ENCODE data around the gene DDX31. TPM values are rescaled to one million over a fixed set of nuclear protein-coding genes. Genes with fewer than 3 reads are reported as not detected.
"Not testable (repeated sequence)": the region's sequence is repeated elsewhere in the genome, so short reads cannot be mapped to it uniquely, and the experiment has no call there.

DDX31 gene
- total and polyA plus RNA-seq, 9 donors, result 8.3 to 13.2 (median 9.0) TPM

- H3K27me3 ChIP-seq (ENCODE audit: control insufficient read depth, insufficient read depth, low read length), result peaks cover 45% of the 10 kb centered on the region
- 21% methylated on average over 5 of the region's 8 CpGs for WGBS (ENCODE audit: insufficient coverage)
- H3K4me3 ChIP-seq (ENCODE audit: low read length), result no peak overlapping the region
- no peak overlapping the region for H3K27ac ChIP-seq (ENCODE audit: low read length)
- no peaks in the 10 kb centered on the region for H3K4me1 ChIP-seq (ENCODE audit: control insufficient read depth, insufficient read depth, low read length)
- no peaks in the 10 kb centered on the region for H3K36me3 ChIP-seq (ENCODE audit: control insufficient read depth, insufficient read depth, low read length)
- no peaks in the 10 kb centered on the region for H3K9me3 ChIP-seq (replicated peaks; ENCODE audit: control insufficient read depth, low read depth, low read length)
- DNase-seq, result no peak
These were observed 96.9 kb downstream of the DDX31 start for GRCh38 chr9:132572921-132573320.

DNA sequence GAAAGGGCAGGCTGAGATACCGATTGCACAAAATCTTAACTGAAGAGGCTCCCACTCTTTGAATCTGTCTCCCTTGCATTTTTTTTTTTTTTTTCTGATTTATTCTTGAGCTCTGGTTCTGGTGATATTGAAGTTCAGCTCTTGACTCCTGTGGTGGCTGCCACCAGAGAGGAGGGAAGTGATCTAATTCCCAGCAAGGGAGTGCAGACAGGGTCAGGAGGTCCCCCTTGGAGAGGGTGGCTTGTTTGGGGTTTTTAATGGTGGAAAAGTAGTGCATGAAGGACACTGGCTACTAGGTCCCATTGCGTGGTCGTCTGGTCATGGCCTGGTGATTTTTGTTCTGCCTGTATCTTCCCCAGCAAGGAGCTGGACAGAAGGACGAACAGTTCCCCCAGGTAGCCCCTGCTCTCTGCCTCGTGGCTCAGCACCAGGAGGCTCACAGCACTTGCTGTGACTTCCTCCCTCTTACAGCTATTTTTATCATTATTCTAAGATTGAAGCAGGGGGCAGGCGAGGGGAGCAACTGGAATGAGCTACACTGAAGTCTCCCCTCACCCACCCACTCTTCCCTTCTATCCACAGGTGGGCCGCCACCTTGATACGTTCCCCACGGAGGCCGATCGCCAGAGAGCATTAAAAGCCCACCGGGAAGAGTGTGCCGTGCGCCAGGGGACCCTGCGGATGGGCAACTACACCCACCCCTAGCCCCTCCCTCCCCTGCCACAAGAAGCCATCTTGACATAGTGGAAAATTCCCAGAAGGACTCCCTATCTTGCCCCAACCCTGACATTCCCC, 97.8 kb downstream of the DDX31 start:
- no peak overlapping the region for H3K4me3 ChIP-seq (ENCODE audit: low read length)
- H3K27me3 ChIP-seq (ENCODE audit: control insufficient read depth, insufficient read depth, low read length), result peaks cover 36% of the 10 kb centered on the region
- no peak overlapping the region for H3K27ac ChIP-seq (ENCODE audit: low read length)
- WGBS (ENCODE audit: insufficient coverage), result 64% methylated on average over 13 of the region's 15 CpGs
- H3K4me1 ChIP-seq (ENCODE audit: control insufficient read depth, insufficient read depth, low read length), result no peaks in the 10 kb centered on the region
- no peaks in the 10 kb centered on the region for H3K36me3 ChIP-seq (ENCODE audit: control insufficient read depth, insufficient read depth, low read length)
- DNase-seq, result no peak
- H3K9me3 ChIP-seq (replicated peaks; ENCODE audit: control insufficient read depth, low read depth, low read length), result no peaks in the 10 kb centered on the region

GRCh38 chr9:132568787-132569186, 101.0 kb downstream of the DDX31 start:
- H3K4me1 ChIP-seq (ENCODE audit: control insufficient read depth, insufficient read depth, low read length); H3K27ac ChIP-seq (ENCODE audit: low read length); H3K9me3 ChIP-seq (replicated peaks; ENCODE audit: control insufficient read depth, low read depth, low read length); DNase-seq; H3K36me3 ChIP-seq (ENCODE audit: control insufficient read depth, insufficient read depth, low read length); H3K4me3 ChIP-seq (ENCODE audit: low read length): not testable (repeated sequence)
- no CpG with 5 or more reads among the region's 2 CpGs for WGBS (ENCODE audit: insufficient coverage)
- H3K27me3 ChIP-seq (ENCODE audit: control insufficient read depth, insufficient read depth, low read length), result peaks cover 17% of the 10 kb centered on the region

DNA sequence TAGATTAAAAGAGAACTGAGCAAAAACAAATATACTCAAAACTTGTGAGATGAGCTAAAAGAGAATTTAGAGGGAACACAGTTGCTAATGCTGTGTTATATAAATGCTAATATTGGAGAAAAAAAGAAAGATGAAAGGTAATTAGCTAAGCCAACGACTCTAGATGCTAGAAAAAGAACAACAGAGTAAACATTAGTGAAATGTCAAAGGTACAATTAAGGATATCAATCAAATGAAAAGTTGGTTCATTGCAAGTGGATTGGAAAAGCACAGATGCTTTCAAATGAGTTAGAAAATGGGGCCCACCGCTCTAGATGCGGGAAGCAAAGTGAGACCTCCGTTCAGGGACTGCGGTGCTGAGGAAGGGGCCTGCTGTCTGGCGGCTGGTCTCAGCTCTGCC, 105.3 kb downstream of the DDX31 start:
- peaks cover 35% of the 10 kb centered on the region for H3K27me3 ChIP-seq (ENCODE audit: control insufficient read depth, insufficient read depth, low read length)

DNA sequence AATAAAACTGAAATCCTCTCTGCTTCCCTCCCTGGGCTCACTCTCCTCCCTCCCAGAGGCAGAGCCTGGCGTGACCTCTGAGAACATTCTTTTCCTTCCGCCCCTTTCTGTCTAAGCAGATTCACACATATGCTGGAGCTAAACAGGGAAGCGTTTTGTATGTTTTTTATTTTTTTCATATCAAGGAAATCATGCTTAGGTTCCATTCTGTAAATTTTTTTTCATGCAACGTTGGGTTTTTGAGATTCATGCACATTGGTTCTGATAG, 107.5 kb downstream of the DDX31 start:
- Histone ChIP-seq H3K9me3 (replicated peaks; ENCODE audit: control insufficient read depth, low read depth, low read length) (no peaks in the 10 kb centered on the region), H3K36me3 (ENCODE audit: control insufficient read depth, insufficient read depth, low read length) (no peaks in the 10 kb centered on the region), H3K4me1 (ENCODE audit: control insufficient read depth, insufficient read depth, low read length) (peaks cover 18% of the 10 kb centered on the region), H3K27ac (ENCODE audit: low read length) (no peak overlapping the region), H3K4me3 (ENCODE audit: low read length) (no peak overlapping the region), H3K27me3 (ENCODE audit: control insufficient read depth, insufficient read depth, low read length) (peaks cover 41% of the 10 kb centered on the region)
- no CpG with 5 or more reads among the region's 4 CpGs for WGBS (ENCODE audit: insufficient coverage)
- DNase-seq, result no peak

More for the DNA sequence above, 105.3 kb downstream of the DDX31 start:
- H3K9me3 ChIP-seq (replicated peaks; ENCODE audit: control insufficient read depth, low read depth, low read length), result no peaks in the 10 kb centered on the region
- H3K4me3 ChIP-seq (ENCODE audit: low read length), result no peak overlapping the region
- no peaks in the 10 kb centered on the region for H3K36me3 ChIP-seq (ENCODE audit: control insufficient read depth, insufficient read depth, low read length)
- peaks cover 18% of the 10 kb centered on the region for H3K4me1 ChIP-seq (ENCODE audit: control insufficient read depth, insufficient read depth, low read length)
- WGBS (ENCODE audit: insufficient coverage), result 61% methylated on average over 5 of the region's 6 CpGs
- no peak overlapping the region for H3K27ac ChIP-seq (ENCODE audit: low read length)
- DNase-seq, result no peak

- Histone ChIP-seq H3K27ac (ENCODE audit: low read length) (no peak overlapping the region), H3K9me3 (replicated peaks; ENCODE audit: control insufficient read depth, low read depth, low read length) (no peaks in the 10 kb centered on the region), H3K27me3 (ENCODE audit: control insufficient read depth, insufficient read depth, low read length) (peaks cover 53% of the 10 kb centered on the region), H3K36me3 (ENCODE audit: control insufficient read depth, insufficient read depth, low read length) (no peaks in the 10 kb centered on the region), H3K4me3 (ENCODE audit: low read length) (no peak overlapping the region), H3K4me1 (ENCODE audit: control insufficient read depth, insufficient read depth, low read length) (peaks cover 18% of the 10 kb centered on the region)
- 22% methylated on average over 12 of the region's 14 CpGs for WGBS (ENCODE audit: insufficient coverage)
- no peak for DNase-seq
These were observed 109.1 kb downstream of the DDX31 start for GRCh38 chr9:132560616-132561202.

DNA sequence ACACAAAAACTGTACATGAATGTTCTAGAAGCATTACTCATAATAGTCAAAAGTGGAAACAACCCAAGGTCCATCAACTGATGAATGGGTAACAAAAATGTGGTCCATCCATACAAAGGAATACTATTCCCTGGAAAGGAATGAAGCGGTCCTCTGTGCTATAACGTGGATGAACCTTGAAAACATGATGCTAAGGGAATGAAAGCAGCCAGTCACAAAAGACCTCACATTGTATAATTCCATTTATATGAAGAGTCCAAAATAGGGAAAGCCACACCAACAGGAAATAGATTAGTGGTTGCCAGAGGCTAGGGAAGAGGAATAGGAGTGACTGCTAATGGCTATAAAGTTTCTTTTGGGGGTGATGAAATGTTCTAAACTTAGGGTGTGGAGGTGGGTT, 110.1 kb downstream of the DDX31 start:
- H3K27ac ChIP-seq (ENCODE audit: low read length), result no peak overlapping the region
- H3K4me3 ChIP-seq (ENCODE audit: low read length), result no peak overlapping the region
- no peaks in the 10 kb centered on the region for H3K36me3 ChIP-seq (ENCODE audit: control insufficient read depth, insufficient read depth, low read length)
- peaks cover 60% of the 10 kb centered on the region for H3K27me3 ChIP-seq (ENCODE audit: control insufficient read depth, insufficient read depth, low read length)
- no peak for DNase-seq
- H3K9me3 ChIP-seq (replicated peaks; ENCODE audit: control insufficient read depth, low read depth, low read length), result no peaks in the 10 kb centered on the region
- peaks cover 18% of the 10 kb centered on the region for H3K4me1 ChIP-seq (ENCODE audit: control insufficient read depth, insufficient read depth, low read length)
- no CpG with 5 or more reads among the region's 2 CpGs for WGBS (ENCODE audit: insufficient coverage)

GRCh38 chr9:132557159-132557558, 112.6 kb downstream of the DDX31 start:
- H3K27me3 ChIP-seq (ENCODE audit: control insufficient read depth, insufficient read depth, low read length), result peaks cover 61% of the 10 kb centered on the region
- no peak overlapping the region for H3K27ac ChIP-seq (ENCODE audit: low read length)
- H3K4me3 ChIP-seq (ENCODE audit: low read length), result no peak overlapping the region
- 73% methylated on average over 13 of the region's 15 CpGs for WGBS (ENCODE audit: insufficient coverage)
- H3K4me1 ChIP-seq (ENCODE audit: control insufficient read depth, insufficient read depth, low read length), result peaks cover 17% of the 10 kb centered on the region
- no peaks in the 10 kb centered on the region for H3K36me3 ChIP-seq (ENCODE audit: control insufficient read depth, insufficient read depth, low read length)
- no peak for DNase-seq
- peaks cover 3% of the 10 kb centered on the region for H3K9me3 ChIP-seq (replicated peaks; ENCODE audit: control insufficient read depth, low read depth, low read length)

DNA sequence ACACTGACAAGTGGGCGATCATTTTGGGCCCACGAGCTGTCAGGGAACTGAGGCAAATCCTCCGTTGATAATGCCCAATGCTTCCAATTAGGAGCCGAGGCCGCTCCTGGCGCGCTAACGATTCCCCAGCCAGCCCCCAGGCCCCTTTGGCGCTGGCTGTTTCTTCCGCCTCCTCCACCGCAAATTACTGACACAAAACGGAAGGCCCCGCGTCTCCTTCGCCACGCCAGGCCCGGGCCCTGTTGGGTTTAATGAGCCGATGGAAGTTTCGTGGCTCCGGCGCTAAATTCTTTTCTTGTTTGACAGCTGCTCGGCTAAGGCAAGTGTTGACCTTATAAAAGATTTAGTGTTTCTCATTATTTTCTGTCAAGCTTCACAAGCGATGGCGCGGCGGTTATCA, 113.1 kb downstream of the DDX31 start:
- Histone ChIP-seq H3K27me3 (ENCODE audit: control insufficient read depth, insufficient read depth, low read length) (peaks cover 59% of the 10 kb centered on the region), H3K36me3 (ENCODE audit: control insufficient read depth, insufficient read depth, low read length) (no peaks in the 10 kb centered on the region), H3K27ac (ENCODE audit: low read length) (no peak overlapping the region), H3K4me3 (ENCODE audit: low read length) (no peak overlapping the region), H3K4me1 (ENCODE audit: control insufficient read depth, insufficient read depth, low read length) (peaks cover 12% of the 10 kb centered on the region), H3K9me3 (replicated peaks; ENCODE audit: control insufficient read depth, low read depth, low read length) (peaks cover 3% of the 10 kb centered on the region)
- WGBS (ENCODE audit: insufficient coverage), result 17% methylated on average over 12 of the region's 26 CpGs
- DNase-seq, result no peak

DNA sequence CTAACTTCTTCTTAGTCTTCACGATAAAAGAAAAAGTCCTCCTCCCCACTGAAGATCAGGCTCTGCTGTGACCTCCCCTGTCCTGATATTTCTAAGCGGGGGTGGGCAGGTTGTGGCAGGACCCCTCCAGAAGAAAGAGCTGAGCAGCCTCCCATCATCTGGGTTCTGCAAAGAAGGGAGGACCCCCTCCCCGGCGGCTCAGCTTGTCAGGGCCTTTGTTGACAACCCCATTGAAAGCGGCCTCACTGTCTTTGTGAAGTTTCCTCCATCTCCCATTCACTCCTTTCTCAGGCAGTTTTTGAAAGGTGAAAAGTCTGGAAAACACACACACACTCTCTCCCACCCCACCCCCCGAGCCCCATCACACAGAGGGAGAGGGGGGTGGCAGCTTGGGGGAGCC, 113.5 kb downstream of the DDX31 start:
- no peaks in the 10 kb centered on the region for H3K36me3 ChIP-seq (ENCODE audit: control insufficient read depth, insufficient read depth, low read length)
- H3K27me3 ChIP-seq (ENCODE audit: control insufficient read depth, insufficient read depth, low read length), result peaks cover 58% of the 10 kb centered on the region
- H3K27ac ChIP-seq (ENCODE audit: low read length), result no peak overlapping the region
- 67% methylated on average over 1 of the region's 6 CpGs for WGBS (ENCODE audit: insufficient coverage)
- no peak overlapping the region for H3K4me3 ChIP-seq (ENCODE audit: low read length)
- no peak for DNase-seq
- H3K4me1 ChIP-seq (ENCODE audit: control insufficient read depth, insufficient read depth, low read length), result peaks cover 11% of the 10 kb centered on the region
- H3K9me3 ChIP-seq (replicated peaks; ENCODE audit: control insufficient read depth, low read depth, low read length), result peaks cover 3% of the 10 kb centered on the region
